KOPT-K1 (cell line): ENCODE measurements around the gene STRAP.
A peak's percentile ranks its signal among the peaks of the same experiment; 100 is the strongest.
"Not testable (repeated sequence)": the region's sequence is repeated elsewhere in the genome, so short reads cannot be mapped to it uniquely, and the experiment has no call there.

Source experiments
- H3K27ac ChIP-seq: fragments of 200-600 bp; sonication (generic); 2 replicates; pipeline ENCODE4 v1.5.1; 2016; ENCODE audit warnings: antibody characterized with exemption, mild to moderate bottlenecking, low read depth, low read length; ENCODE audit not compliant: poor library complexity, severe bottlenecking
- H3K36me3 ChIP-seq: fragments of 200-600 bp; sonication (generic); 2 replicates; pipeline ENCODE4 v1.5.1; 2017; ENCODE audit warnings: antibody characterized with exemption, mild to moderate bottlenecking, low read length, moderate library complexity; ENCODE audit not compliant: insufficient read depth
- H3K9me3 ChIP-seq: fragments of 200-600 bp; sonication (generic); 2 replicates; pipeline ENCODE4 v1.5.1; 2017; ENCODE audit warnings: antibody characterized with exemption, low read length, mild to moderate bottlenecking; ENCODE audit not compliant: insufficient read depth, poor library complexity, severe bottlenecking

The STRAP gene

DNA sequence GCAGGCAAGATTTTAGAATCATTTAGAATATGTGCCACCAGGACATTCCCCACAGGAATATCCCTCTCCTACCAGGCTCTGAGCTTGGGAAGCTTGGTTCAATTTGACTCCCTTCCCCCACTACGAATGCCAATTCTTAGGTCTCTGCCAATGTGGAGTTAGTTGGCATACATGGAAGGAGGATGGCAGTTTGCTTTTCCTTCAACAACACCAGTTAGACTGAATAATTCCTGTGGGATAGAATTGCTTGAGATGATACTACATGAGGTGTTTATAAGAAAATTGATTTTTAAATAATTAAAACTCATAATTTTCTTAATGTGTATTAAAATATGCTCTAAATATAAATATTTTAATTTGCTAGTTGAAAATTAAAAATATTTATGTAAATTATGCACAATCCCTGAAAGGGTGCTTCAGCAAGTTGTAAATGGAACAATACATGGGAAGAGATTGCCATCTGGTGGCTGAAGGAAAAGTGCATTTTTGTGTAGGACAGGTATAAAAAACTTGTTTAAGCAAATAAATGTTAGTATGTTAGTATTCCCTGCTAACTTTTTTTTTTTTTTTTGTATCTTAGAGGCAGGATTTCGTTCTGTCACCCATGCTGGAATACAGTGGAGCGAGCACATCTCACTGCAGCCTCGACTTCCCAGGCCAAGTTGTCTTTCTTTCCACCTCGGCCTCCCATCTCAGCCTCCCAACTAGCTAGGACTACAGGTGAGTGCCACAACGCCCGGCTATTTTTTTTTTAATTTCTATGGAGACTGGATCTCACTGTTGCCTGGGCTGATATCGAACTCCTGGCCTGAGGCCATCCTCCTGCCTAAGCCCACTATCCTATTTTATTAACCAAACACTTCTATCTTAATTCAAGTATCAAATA lies 25.8 kb upstream of the STRAP start:
- Histone ChIP-seq H3K36me3 (no peaks in the 10 kb centered on the region), H3K27ac (no peak overlapping the region), H3K9me3 (no peaks in the 10 kb centered on the region)

DNA sequence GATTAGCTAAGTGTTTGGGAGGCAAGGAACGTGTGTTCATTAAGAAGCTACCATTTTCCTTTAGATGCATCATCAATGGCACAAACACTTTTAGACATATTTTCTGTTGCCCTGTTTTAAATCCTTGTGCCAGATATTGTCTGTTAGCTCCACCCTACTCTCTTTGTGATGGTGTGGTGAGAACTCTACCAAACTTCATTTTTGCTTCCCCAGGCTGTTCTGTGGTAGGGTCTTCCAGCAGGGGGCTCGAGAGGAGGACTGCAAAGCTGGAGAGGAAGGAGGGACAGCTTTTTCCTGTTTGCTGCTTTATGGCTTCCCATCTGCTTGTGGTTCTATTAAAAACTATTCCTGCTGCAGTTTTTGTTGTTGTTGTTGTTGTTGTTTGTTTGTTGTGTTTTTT lies 23.8 kb upstream of the STRAP start:
- H3K27ac ChIP-seq, result no peak overlapping the region
- H3K36me3 ChIP-seq, result no peaks in the 10 kb centered on the region
- no peaks in the 10 kb centered on the region for H3K9me3 ChIP-seq

DNA sequence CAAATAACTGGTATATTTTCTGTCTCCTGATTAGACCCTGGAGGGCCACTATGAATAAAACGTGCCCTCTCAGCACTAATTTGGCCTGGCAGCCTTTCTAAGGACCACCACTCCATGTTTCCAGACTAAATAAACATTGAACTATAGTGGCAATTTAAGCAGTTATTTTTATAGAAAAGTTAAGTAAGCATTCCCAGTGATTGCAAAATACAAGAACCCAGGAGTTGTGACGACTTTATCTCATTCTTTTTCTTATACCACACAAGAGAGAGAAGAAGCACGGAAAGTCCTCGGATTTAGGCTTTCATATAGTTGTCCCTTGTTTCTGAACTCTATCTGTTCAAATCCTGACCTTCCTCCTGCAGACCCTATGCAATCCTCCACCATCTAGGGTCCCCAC lies 23.1 kb upstream of the STRAP start:
- Histone ChIP-seq H3K9me3 (no peaks in the 10 kb centered on the region), H3K36me3 (no peaks in the 10 kb centered on the region), H3K27ac (no peak overlapping the region)

DNA sequence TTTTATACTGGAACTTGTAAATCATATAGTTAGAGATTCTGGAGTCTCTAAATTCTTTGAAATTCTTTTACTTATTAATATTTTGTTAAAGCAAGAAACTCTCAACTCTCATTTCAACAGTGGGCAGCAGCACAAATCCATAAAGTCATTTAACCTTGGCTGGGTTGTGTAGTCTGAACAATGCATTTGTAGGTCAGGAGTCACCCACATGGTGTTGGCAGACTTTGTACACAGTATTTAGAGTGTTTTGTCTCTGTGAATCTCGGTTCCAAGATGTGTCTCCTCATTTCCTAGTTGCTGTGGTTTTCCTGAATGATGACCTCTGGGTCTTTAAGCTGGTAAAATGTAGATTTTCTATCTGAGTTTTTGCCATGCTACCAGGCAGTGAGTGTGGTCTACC lies 20.8 kb upstream of the STRAP start:
- Histone ChIP-seq H3K36me3 (no peaks in the 10 kb centered on the region), H3K9me3 (no peaks in the 10 kb centered on the region), H3K27ac (no peak overlapping the region)

DNA sequence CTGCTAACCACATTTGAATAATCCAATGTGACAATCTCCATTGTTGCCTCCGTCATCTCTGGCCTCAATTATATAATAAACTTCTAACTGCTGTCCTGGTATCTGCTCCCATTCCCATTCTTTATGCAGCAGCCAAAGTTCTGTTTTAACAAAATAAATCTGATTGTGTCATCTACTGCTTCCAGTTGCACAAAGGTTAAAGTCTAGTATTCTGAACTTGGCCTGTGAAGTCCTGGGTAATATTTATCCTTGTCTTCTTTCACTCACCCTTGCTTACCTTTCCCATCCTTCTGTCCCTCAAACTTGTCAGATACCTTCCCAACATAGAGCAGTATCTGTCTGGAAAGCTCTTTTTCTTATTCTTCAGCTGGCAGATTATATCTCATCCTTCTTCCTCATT lies 19.3 kb upstream of the STRAP start:
- no peaks in the 10 kb centered on the region for H3K9me3 ChIP-seq
- H3K36me3 ChIP-seq, result no peaks in the 10 kb centered on the region
- H3K27ac ChIP-seq, result no peak overlapping the region

DNA sequence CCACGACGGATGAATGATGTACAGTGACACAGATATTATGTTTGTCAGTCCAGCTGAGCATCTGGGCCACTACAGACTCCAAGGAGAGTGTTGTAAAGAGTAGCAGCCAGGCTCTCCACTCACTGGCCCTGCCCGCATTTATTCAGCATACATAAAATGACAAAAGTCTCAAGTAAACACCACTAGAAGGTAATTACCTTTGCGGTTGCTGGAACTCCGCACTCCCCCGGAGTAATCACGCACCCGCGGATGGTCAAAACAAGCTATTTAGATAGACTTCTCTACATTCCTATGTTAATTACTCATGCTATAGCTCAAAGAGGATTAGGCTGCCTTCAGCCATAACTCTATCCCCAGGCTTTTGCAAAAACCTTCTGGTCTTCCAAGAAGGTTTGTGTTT lies 18.8 kb upstream of the STRAP start:
- H3K27ac ChIP-seq, result no peak overlapping the region

DNA sequence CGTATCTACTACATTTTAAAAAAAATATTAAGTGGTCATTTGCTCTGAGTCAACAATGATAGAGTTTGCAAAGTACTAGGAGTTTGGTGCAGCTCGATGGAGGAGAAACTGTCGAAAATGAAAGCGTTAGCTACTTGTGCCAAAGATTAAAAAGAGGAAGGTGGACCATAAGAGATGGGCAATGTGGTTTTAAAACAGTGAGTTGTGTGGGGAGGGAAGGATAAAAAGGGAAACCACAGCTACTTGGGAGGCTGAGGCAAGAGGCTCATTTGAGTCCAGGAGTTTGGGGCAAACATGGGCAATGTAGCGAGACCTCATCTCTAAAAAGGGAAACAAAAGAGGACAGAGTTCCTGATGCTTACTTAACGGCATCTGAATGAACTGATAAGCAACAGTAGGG lies 18.2 kb upstream of the STRAP start:
- no peak overlapping the region for H3K27ac ChIP-seq
- H3K36me3 ChIP-seq, result no peaks in the 10 kb centered on the region
- H3K9me3 ChIP-seq, result no peaks in the 10 kb centered on the region

More for the DNA sequence above, 18.8 kb upstream of the STRAP start:
- Histone ChIP-seq H3K9me3 (no peaks in the 10 kb centered on the region), H3K36me3 (no peaks in the 10 kb centered on the region)

DNA sequence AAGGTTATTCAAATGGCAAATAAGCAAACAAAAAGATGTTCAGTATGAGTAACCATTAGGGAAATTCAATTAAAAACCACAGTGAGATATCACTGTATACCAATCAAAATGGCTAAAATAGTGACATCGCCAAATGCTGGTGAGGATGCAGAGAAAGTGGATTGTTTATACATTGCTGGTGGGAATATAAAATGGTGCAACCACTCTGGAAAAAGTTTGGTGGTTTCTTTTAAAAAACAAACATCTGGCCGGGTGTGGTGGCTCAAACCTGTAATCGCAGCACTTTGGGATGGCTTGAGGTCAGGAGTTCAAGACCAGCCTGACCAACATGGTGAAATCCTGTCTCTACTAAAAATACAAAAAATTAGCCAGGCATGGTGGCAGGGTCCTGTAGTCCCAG lies 14.0 kb upstream of the STRAP start:
- Histone ChIP-seq H3K36me3 (no peaks in the 10 kb centered on the region), H3K9me3 (no peaks in the 10 kb centered on the region), H3K27ac (no peak overlapping the region)

DNA sequence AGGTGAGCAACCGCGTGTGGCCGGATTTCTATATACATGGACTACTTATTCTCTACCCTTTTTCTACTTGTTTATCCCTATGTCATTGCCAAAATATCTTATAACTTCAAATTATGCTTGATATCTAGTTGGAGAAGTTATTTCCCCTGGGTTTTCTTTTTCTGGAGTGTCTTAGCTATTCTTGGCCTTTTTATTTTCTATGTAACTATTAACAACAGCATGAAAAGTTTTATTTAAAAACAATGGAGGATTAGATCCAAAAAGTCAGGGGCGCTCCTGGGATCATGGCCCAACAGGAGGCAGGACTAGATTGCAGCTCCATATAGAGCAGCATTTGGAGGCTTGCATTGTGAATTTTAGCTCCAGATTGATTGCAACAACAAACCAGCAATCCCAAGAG lies 8.6 kb upstream of the STRAP start:
- H3K36me3 ChIP-seq, result no peaks in the 10 kb centered on the region
- H3K9me3 ChIP-seq, result no peaks in the 10 kb centered on the region
- H3K27ac ChIP-seq, result no peak overlapping the region

DNA sequence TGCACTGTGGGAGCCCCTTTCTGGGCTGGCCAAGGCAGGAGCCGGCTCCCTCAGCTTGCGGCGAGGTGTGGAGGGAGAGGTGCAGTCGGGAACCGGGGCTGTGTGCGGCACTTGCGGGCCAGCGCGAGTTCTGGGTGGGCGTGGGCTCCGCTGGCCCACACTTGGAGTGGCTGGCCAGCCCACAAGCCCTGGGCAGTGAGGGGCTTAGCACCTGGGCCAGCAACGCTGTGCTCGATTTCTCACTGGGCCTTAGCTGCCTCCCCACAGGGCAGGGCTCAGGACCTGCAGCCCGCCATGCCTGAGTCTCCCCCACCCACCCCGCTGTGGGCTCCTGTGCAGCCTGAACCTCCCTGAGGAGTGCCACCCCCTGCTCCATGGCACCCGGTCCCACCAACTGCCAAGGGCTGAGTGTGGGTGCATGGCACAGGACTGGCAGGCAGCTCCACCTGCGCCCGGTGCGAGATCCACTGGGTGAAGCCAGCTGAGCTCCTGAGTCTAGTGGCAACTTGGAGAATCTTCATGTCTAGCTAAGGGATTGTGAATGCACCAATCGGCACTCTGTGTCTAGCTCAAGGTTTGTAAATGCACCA lies 7.5 kb upstream of the STRAP start:
- H3K27ac ChIP-seq, H3K36me3 ChIP-seq, H3K9me3 ChIP-seq: not testable (repeated sequence)

DNA sequence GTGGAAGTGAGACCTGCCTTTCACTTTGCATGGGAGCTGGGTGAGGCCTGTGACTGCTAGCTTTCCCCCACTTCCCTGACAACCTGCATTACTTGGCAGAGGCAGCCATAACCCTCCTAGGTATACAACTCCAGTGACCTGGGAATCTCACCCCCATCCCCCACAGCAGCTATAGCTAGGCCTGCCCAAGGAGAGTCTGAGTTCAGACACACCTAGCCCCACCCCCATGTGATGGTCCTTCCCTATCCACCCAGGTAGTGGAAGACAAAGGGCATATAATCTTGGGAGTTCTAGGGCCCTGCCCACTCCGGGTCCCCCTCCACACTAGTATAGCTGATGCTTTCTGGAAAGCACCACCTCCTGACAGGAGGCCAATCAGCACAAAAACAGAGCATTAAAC lies 6.3 kb upstream of the STRAP start:
- no peaks in the 10 kb centered on the region for H3K9me3 ChIP-seq

DNA sequence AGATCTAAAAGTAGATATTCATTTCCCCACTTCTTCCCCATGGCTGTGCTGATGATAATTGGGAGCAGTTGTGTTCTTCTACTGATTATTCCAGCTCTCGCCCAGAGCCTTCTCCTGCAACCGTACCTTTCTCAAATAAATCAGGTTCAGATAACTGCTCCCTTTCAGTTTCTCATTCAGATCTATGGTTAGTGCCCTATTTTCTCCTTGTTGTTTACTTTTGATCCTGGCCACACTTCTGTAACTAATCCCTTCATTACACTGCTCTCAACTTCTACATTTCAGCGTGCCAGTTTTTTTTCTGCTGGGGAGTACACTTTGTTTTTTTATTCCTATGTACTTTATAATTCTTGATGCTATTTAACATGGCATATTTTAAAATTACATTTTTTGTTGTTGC lies 2.8 kb upstream of the STRAP start:
- Histone ChIP-seq H3K36me3 (peaks cover 7% of the 10 kb centered on the region), H3K27ac (no peak overlapping the region), H3K9me3 (no peaks in the 10 kb centered on the region)

More for the DNA sequence above, 6.3 kb upstream of the STRAP start:
- Histone ChIP-seq H3K27ac (no peak overlapping the region), H3K36me3 (no peaks in the 10 kb centered on the region)

DNA sequence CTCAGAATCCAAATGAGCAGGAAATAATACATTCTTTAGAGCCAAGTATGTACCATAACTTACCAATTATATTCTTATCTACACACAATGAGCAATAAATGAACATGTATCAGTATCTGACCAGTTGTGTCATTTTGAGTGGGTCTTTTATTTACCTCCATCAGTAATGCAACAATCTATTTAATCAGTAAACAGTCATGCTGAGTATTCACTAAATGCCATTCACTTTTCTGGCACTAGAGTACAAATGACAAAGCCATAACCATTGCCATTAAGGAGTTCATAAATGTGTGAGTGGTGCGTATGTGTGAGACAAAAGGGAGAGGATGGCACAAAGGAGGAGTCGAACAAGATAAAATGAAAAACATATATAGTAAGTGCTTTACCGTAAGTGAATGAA lies 1.5 kb upstream of the STRAP start:
- no peak overlapping the region for H3K27ac ChIP-seq
- H3K9me3 ChIP-seq, result no peaks in the 10 kb centered on the region
- H3K36me3 ChIP-seq, result peaks cover 19% of the 10 kb centered on the region

DNA sequence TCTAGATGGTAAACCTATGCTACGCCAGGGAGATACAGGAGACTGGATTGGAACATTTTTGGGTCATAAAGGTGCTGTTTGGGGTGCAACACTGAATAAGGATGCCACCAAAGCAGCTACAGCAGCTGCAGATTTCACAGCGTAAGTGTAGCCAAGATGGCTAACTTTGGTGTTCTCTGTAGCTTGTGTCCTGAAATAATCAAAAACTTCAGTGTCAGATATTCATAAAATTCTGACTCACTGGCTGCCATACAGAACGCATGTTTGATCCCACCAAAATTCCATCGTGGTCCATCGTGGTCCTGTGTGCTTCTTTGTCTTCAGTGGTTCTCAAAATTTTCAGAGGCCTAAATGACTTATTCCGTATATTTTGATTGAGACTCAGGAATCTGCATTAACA lies 1.3 kb downstream of the STRAP start:
- Histone ChIP-seq H3K27ac (peak overlapping the region; percentile 76), H3K36me3 (peaks cover 47% of the 10 kb centered on the region)

DNA sequence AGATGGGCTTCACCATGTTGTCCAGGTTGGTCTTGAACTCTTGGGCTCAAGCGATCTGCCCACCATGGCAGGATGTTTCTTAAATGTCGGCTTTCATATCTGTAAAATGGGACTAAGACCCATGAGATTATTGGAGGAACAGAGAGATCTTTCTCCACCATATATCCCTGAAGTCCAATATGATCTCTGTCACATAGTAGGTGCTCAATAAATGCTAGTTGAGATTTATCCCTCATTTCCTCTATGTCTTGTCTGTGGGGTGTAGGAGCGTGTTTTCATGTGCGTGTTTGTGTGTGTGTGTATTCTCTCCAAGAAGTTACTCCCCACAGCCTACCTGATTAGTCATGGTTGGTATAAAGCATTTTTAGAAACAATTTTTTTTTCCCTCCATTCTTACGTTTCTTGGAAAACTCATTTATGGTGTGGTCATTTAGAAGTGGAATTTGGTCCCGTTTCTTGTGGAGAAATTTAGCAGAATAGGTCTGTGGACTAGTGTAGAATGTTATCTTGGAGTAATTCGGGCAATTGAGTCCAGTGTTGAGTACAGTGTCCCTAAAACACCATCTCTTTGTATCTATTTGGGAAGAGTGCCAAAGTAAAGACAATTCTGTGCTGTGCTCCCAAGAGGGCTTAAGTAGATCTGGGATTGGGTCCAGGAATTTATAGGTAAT lies 4.3 kb downstream of the STRAP start:
- H3K9me3 ChIP-seq, result no peaks in the 10 kb centered on the region
- H3K36me3 ChIP-seq, result peaks cover 65% of the 10 kb centered on the region
- no peak overlapping the region for H3K27ac ChIP-seq

More for the DNA sequence above, 1.3 kb downstream of the STRAP start:
- no peaks in the 10 kb centered on the region for H3K9me3 ChIP-seq
